Measurements from ENCODE around the gene TRAF6.

The TRAF6 gene

DNA sequence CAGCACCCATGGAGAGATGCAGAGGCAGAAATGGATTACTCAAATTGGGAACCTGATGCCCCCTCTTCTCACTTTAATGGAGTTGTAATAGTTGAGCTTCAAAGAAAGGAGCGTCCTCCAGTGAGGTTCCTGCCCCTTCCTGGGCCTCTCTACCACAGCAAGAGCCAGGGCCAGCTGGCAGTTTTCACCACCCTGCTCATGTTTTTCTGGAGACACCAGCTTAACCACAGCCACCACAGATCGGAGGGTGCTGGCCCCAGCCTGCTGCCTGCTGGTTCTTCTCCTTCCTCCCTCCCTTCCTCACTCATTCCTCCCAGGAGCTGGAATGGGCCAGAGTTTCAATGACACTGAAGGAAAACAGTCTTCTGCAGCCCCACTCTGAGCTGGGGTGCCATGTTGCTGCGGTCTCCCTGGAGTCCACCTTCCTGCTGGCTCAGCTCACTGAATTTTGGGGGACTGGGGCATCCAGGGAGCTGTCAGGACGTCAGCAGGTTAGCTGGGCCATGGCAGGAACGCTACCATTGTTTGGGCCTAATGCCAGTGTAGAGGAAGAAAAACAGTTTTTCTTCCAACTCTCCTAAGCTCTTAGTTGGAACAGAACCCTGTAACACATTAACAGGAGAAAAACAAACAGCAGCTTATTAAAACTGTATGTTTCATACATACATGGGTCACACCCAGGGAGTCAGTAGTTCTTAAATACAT, 57.7 kb downstream of the TRAF6 start:
- TF ChIP-seq TEAD4 (IDR thresholded peaks at IDR 0.05): no peak
- TF ChIP-seq, protein P1, sequence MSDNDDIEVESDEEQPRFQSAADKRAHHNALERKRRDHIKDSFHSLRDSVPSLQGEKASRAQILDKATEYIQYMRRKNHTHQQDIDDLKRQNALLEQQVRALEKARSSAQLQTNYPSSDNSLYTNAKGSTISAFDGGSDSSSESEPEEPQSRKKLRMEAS (IDR thresholded peaks at IDR 0.05): no peak
- no peak for TF ChIP-seq CREB1 (IDR thresholded peaks at IDR 0.05; ENCODE audit: low read depth)
- TF ChIP-seq FOXM1 (IDR thresholded peaks at IDR 0.05; ENCODE audit: borderline replicate concordance, low read depth): no peak
- TF ChIP-seq NFIC (IDR thresholded peaks at IDR 0.05): no peak
- TF ChIP-seq, protein P2, sequence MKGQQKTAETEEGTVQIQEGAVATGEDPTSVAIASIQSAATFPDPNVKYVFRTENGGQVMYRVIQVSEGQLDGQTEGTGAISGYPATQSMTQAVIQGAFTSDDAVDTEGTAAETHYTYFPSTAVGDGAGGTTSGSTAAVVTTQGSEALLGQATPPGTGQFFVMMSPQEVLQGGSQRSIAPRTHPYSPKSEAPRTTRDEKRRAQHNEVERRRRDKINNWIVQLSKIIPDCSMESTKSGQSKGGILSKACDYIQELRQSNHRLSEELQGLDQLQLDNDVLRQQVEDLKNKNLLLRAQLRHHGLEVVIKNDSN (IDR thresholded peaks at IDR 0.05): no peak
- no peak for TF ChIP-seq EGR1 (IDR thresholded peaks at IDR 0.05)
- TF ChIP-seq, protein P3, sequence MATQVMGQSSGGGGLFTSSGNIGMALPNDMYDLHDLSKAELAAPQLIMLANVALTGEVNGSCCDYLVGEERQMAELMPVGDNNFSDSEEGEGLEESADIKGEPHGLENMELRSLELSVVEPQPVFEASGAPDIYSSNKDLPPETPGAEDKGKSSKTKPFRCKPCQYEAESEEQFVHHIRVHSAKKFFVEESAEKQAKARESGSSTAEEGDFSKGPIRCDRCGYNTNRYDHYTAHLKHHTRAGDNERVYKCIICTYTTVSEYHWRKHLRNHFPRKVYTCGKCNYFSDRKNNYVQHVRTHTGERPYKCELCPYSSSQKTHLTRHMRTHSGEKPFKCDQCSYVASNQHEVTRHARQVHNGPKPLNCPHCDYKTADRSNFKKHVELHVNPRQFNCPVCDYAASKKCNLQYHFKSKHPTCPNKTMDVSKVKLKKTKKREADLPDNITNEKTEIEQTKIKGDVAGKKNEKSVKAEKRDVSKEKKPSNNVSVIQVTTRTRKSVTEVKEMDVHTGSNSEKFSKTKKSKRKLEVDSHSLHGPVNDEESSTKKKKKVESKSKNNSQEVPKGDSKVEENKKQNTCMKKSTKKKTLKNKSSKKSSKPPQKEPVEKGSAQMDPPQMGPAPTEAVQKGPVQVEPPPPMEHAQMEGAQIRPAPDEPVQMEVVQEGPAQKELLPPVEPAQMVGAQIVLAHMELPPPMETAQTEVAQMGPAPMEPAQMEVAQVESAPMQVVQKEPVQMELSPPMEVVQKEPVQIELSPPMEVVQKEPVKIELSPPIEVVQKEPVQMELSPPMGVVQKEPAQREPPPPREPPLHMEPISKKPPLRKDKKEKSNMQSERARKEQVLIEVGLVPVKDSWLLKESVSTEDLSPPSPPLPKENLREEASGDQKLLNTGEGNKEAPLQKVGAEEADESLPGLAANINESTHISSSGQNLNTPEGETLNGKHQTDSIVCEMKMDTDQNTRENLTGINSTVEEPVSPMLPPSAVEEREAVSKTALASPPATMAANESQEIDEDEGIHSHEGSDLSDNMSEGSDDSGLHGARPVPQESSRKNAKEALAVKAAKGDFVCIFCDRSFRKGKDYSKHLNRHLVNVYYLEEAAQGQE (IDR thresholded peaks at IDR 0.05; ENCODE audit: low read depth): no peak
- no peak for TF ChIP-seq EP300 (IDR thresholded peaks at IDR 0.05; ENCODE audit: borderline replicate concordance)
- no peak for TF ChIP-seq TAF1 (IDR thresholded peaks at IDR 0.05; ENCODE audit: low read depth)
- no peak for TF ChIP-seq TCF12 (IDR thresholded peaks at IDR 0.05; ENCODE audit: low read depth)
- TF ChIP-seq RAD21 (IDR thresholded peaks at IDR 0.05; ENCODE audit: low read depth): no peak
- TF ChIP-seq YY1 (IDR thresholded peaks at IDR 0.05; ENCODE audit: low read depth): no peak
- no peak for TF ChIP-seq ZBTB7A (IDR thresholded peaks at IDR 0.05; ENCODE audit: low read depth)

DNA sequence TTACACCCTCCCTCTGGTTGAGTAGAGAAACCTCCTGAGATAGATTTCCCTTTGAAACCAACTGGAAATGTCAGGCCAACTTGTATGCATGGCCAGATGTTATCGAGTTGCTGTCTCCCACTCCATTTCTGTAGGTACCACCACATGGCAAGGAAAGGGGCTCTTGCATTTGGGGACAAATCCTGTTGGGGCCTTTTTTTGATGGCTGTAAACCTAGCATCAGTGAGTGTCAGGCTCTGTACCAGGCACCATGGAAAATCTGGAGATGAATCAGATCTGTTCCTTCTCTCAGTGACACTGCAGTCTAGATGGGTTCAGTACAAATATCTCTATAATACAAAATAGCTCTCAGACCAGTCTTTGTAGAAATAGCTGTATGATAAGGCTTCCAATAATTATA, 58.4 kb downstream of the TRAF6 start:
- TF ChIP-seq, protein P3 (IDR thresholded peaks at IDR 0.05; ENCODE audit: low read depth): no peak
- TF ChIP-seq CEBPB (IDR thresholded peaks at IDR 0.05): no peak
- TF ChIP-seq EGR1 (IDR thresholded peaks at IDR 0.05): no peak
- no peak for TF ChIP-seq CREB1 (IDR thresholded peaks at IDR 0.05; ENCODE audit: low read depth)
- TF ChIP-seq, protein P2 (IDR thresholded peaks at IDR 0.05): no peak
- no peak for TF ChIP-seq FOXM1 (IDR thresholded peaks at IDR 0.05; ENCODE audit: borderline replicate concordance, low read depth)
- TF ChIP-seq TEAD4 (IDR thresholded peaks at IDR 0.05): no peak
- TF ChIP-seq ZBTB7A (IDR thresholded peaks at IDR 0.05; ENCODE audit: low read depth): no peak
- TF ChIP-seq TCF12 (IDR thresholded peaks at IDR 0.05; ENCODE audit: low read depth): no peak
- TF ChIP-seq NFIC (IDR thresholded peaks at IDR 0.05): no peak
- no peak for TF ChIP-seq EP300 (IDR thresholded peaks at IDR 0.05; ENCODE audit: borderline replicate concordance)
- no peak for TF ChIP-seq RAD21 (IDR thresholded peaks at IDR 0.05; ENCODE audit: low read depth)
- TF ChIP-seq TAF1 (IDR thresholded peaks at IDR 0.05; ENCODE audit: low read depth): no peak
- TF ChIP-seq, protein P1 (IDR thresholded peaks at IDR 0.05): no peak
- no peak for TF ChIP-seq YY1 (IDR thresholded peaks at IDR 0.05; ENCODE audit: low read depth)

DNA sequence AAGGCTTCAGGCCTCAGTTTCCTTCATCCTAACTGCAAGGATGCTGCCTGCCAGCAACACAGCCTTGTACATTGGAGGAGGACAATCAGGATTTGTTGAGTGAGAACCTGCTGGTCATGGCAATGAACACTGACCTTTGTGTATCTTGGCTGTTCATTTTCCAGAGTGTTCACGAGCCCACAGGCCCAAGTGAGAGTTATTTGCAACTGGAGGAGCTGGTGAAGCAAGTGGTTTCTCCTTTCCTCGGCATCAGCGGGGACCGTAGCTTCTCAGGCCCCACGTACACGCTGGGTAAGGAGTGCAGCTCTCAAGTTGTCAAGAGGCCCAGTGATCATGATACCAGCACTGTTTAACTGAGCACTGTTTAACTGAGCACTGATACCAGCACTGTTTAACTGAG, 59.0 kb downstream of the TRAF6 start:
- no peak for TF ChIP-seq EP300 (IDR thresholded peaks at IDR 0.05; ENCODE audit: borderline replicate concordance)
- no peak for TF ChIP-seq NFIC (IDR thresholded peaks at IDR 0.05)
- TF ChIP-seq ZBTB7A (IDR thresholded peaks at IDR 0.05; ENCODE audit: low read depth): no peak
- no peak for TF ChIP-seq TAF1 (IDR thresholded peaks at IDR 0.05; ENCODE audit: low read depth)
- TF ChIP-seq FOXM1 (IDR thresholded peaks at IDR 0.05; ENCODE audit: borderline replicate concordance, low read depth): no peak
- TF ChIP-seq, protein P2 (IDR thresholded peaks at IDR 0.05): no peak
- TF ChIP-seq TEAD4 (IDR thresholded peaks at IDR 0.05): no peak
- TF ChIP-seq YY1 (IDR thresholded peaks at IDR 0.05; ENCODE audit: low read depth): no peak
- TF ChIP-seq TCF12 (IDR thresholded peaks at IDR 0.05; ENCODE audit: low read depth): no peak
- TF ChIP-seq CEBPB (IDR thresholded peaks at IDR 0.05): no peak
- TF ChIP-seq CREB1 (IDR thresholded peaks at IDR 0.05; ENCODE audit: low read depth): no peak
- no peak for TF ChIP-seq RAD21 (IDR thresholded peaks at IDR 0.05; ENCODE audit: low read depth)
- TF ChIP-seq, protein P1 (IDR thresholded peaks at IDR 0.05): no peak

DNA sequence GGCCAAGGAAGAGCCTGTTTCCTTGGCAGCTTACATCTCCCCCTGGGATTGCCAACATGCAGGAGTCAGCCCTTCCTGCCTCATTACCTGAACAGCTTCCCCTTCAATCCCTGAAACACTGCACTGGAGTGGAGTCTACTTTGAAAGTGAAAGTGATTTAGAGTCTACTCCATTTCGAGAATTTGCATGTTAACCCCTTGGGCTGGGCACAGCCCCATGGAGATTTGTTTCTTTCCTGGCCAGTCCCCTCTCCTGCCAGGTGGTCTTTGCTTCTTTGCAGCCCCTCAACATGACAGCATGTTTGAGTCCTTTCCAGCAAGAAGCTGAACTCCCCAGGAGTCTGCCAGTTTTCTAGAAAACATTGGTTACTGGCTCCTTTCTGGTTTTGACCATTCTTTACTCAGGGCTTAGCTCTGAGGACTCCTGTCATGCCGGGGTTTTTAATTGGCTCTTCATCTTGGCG, 59.9 kb downstream of the TRAF6 start:
- TF ChIP-seq TAF1 (IDR thresholded peaks at IDR 0.05; ENCODE audit: low read depth): no peak
- TF ChIP-seq FOXM1 (IDR thresholded peaks at IDR 0.05; ENCODE audit: borderline replicate concordance, low read depth): no peak
- no peak for TF ChIP-seq EGR1 (IDR thresholded peaks at IDR 0.05)
- TF ChIP-seq ZBTB7A (IDR thresholded peaks at IDR 0.05; ENCODE audit: low read depth): no peak
